Limb (tissue), 2 donors: ENCODE measurements around the gene ULK2.
A peak's percentile ranks its signal among the peaks of the same experiment; 100 is the strongest.

Source experiments
- DNase-seq, 2 donors: peaks; one replicate each; pipeline ENCODE4 v3.0.0-alpha.2; 2016; ENCODE audit errors: extremely low spot score in 2 of 2

ULK2 gene

DNA sequence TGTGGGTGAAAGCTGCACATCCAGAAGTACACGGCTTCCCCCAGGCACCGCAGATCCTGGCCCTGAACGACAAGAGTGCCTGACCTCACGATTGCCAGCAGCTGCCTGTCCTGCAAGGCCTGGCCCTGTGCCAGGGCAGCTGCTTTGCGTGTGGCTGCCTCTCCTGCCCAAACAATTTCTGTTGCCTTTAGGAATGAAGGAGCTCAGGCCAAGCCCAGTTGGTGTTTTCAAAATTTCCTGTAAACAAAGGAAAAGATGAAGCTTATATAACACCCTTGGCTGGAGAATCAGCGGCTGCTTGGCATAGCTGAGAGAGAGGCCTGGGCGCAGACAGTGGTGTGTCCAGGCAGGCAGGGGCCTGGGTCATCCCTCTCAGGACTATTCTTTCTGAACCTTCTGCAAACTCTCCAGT is 139.6 kb downstream of the ULK2 start:
- peak; percentile 75 to 78 for DNase-seq

- peak in 1 of 2 donors; percentile 71 for DNase-seq
Measured at GRCh38 chr17:19727501-19728078, 140.1 kb downstream of the ULK2 start.

DNA sequence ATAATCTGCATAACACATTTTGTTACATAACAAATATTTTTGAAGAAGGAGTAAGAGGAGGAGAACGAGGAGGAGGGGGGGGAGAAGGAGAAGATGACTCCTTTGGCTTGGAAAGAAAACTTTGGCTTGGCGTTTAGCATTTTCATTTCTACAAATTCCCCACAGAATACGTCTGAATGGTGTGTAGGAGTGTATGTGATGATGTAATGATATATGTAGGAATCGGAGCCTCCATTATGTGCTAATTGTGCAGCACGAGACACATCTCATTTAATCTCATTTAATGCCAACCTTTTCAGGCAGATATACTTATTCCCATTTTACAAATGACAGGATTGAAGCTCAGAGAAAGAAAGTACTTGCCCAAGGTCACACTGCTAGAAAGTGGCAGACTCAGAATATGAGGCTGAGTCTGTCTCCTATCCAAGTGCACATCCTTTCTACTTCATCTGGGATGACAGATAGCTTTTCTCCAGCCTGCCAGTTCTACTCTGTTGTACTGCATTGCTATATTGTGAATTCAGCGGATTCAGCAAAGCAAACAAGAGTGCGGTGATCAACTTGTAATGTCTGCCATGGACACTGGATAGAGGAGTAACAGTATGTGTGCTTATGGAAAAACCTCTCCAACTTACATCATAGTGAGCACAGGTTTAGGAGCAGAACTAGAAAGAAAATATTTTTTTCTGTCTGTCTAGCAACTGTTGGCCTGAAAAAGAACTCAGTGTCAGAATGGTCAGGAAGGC is 140.9 kb downstream of the ULK2 start:
- DNase-seq: no peak

DNA sequence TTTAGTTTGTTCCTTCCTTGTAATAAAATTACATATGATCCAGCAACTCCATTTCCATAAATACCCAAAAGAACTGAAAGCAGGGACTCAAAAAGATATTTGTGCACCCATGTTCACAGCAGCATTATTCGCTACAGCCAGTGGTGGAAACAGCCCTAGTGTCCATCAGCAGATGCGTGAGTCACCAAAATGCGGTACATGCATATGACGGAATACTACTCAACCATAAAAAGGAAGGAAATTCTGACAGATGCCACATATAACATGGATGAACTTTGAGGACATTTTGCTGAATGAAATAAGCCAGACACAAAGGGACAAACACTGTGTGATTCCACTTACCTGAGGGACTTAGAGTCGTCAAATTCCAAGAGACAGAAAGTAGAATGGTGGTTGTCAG is 142.2 kb downstream of the ULK2 start:
- DNase-seq: no peak

DNA sequence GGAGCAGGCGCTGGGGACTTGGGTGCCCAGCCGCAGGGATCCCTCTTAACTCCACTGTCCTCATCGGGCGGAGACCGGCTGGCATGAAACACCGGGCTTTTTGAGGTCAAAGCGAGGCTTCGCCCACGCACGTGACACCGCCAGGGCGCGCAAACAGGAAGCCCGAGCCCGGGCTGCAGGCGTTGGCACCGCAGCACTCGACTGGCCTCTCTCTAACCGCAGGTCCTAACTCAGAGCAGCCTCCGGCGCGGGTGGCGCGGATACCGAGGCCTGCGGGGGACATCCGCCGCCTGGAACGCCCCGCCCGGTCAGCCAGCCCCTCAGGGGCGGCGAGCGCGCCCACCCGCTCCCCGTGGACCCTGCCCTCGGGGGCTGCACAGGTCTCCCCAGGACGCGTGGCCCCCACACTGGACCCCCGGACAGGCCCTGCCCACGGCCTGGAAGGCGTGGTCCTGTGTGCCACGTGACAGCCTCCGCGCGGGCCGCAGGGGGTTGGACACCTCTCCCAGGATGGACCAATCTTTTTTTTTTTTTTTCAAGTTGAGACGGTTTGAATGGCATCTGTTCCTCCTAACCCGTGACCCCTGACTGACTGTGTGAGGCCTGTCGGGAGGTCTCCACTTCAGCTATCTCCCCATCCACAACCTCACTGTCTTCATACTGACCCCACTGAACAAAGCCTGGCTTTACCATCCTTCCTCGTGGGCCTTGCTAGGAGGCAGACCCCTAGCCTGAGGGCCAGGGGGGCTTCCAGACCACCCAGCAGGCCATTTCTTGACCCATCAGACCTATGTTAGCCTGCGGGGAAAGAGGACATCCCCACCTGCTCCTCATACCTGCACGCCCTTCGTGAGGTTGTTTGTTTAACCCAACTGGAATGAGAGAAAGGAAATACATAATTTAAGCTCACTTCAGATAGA is 143.0 kb downstream of the ULK2 start:
- DNase-seq: no peak

GRCh38 chr17:19723964-19724363 is 143.8 kb downstream of the ULK2 start:
- no peak for DNase-seq
